Activated T-cell treated with anti-CD3 and anti-CD28 coated beads for 24 hours (primary cell): Measurements from ENCODE around the gene CCN2.

Experiments used
- DNase-seq: peaks from one replicate; pipeline ENCODE4 v3.0.0-alpha.2; 2020; ENCODE audit warnings: low read depth

Gene CCN2, protein sequence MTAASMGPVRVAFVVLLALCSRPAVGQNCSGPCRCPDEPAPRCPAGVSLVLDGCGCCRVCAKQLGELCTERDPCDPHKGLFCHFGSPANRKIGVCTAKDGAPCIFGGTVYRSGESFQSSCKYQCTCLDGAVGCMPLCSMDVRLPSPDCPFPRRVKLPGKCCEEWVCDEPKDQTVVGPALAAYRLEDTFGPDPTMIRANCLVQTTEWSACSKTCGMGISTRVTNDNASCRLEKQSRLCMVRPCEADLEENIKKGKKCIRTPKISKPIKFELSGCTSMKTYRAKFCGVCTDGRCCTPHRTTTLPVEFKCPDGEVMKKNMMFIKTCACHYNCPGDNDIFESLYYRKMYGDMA

DNA sequence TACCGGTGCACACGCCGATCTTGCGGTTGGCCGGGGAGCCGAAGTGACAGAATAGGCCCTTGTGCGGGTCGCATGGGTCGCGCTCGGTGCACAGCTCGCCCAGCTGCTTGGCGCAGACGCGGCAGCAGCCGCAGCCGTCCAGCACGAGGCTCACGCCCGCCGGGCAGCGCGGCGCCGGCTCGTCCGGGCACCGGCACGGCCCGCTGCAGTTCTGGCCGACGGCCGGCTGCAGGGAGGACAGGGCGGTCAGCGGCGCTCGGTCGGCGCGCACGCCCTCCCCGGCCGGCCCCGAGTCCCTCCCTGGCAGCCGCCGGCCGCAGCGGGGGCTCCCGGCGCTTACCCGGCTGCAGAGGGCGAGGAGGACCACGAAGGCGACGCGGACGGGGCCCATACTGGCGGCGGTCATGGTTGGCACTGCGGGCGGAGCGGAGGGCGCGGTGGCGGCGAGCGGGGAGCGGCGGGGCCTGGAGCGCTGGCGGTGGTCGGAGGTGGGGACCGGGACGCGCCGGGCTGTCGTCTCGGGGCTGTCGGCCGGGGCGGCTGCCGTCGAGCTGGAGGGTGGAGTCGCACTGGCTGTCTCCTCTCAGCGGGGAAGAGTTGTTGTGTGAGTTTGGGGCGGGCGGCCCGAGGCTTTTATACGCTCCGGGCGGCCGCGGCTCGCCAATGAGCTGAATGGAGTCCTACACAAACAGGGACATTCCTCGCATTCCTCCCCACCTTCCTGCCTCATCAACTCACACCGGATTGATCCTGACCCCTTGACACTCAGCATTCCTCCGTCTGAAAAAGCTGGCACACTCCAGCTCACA is at the start of gene CCN2:
Gene CCN2, minus strand, starts transcription at position 606 of the 809 bp plus-strand sequence. Its CDS starts 200 bp downstream, at position 406.
- DNase-seq = no peak

DNA sequence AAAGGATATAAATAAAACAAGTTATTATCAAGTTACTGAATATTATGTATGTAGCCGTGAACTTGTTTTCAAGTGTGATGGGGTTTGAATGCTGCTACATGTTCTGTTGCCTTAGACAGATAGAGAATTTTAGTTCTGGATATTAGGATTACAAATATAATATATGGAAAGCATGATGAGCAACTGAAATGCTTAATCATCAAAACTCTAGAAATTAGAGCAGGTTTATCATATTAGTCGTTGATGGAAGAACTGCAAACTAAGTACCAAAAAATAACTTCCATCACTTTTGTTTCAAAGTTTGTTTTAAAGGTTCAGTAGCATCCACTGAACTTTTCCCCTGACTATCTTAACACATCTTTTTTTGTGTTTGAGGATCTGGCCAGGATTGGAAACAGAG is 49.1 kb upstream of the CCN2 start:
- DNase-seq = no peak

DNA sequence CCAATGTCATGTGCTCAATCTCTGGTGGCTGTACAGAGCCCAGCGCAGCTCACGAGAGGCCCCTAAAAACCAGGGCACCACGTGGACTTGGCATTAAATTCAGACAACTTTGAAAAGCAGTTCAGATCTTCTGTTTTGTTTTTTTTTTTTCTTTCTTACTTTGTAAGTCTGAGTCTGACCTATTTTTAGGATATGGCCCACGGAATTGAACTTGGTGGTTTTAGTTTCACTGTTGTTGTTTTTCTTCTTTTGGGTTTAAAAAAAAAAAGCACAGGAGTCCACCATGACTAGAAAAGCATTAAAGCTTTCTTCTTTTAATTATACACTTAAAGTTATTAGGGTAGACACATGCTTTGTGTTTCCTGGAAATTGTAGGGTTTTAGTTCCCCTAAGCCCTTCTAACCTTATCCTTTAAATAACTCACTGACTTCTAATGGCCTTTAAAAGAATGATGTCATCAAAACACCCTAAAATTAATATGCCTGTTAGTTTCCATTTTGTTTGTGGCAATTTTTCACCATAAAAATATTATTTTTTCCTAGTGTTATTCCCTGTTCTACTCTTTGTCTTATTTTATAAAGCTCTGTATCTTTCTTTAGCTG is 48.5 kb upstream of the CCN2 start:
- DNase-seq = no peak

DNA sequence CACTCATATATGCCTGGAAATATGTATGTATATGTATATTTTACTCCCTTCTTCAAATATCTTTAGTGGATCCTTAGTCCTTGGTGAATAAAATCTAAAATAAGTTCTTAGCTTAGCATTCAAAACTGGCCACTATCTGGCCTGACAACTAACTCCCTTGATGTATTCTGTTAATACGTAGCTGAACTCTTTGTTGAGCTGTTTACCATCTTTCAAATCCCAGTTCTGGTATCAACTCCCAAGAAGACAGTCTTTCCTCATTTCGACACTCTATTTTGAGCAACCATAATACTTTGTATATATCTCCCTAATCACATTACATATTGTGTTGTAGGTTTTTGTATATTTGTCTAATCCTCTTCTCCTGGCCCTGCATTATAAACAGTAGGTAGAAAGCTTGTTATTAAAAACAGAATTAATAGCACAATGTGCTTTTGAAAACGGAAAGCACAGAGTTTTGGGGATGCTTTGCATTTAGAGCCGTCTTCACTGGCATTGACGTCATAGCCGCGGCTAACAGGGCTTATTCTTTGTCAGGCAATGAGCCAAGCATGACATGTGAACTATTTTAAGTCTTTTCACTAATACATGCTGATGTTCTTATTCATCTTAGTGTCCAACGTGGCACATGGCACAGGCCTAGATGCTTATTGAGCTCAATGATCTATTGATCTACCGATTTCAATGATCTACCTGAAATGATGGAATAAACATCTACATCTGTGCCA is 47.2 kb upstream of the CCN2 start:
- no peak for DNase-seq

DNA sequence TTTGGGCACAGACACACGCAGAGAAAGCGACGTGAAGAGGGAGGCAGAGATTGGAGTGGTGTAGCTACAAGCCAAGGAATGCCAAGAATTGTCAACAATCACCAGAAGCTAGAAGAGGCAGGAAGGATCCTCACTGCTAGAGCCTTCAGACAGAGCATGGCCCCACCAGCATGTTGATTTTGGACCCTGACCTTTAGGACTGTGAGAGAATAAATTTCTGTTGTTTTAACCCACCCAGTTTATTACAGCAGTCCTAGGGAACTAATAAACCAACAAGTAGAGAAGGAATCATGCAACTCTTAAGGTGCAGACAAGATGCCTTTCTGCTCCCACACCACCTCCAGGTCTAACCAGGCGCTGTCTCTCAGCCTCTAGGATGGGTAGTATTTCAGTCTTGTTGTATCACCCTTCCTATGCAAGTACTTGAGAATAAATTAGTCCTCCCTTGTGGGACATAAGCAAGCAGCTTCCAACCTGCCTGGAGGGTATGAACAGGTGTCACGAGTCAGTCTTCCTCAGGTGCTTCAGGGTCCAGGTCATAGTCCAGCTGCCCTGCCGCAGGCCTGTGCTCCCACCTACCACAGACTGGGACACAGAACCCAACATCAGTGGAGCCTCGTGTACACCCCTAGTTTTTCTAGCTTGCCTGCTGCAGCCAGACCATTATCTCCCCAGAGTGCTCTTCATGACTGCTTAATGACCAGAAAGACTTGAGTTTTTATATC is 46.4 kb upstream of the CCN2 start:
- no peak for DNase-seq

DNA sequence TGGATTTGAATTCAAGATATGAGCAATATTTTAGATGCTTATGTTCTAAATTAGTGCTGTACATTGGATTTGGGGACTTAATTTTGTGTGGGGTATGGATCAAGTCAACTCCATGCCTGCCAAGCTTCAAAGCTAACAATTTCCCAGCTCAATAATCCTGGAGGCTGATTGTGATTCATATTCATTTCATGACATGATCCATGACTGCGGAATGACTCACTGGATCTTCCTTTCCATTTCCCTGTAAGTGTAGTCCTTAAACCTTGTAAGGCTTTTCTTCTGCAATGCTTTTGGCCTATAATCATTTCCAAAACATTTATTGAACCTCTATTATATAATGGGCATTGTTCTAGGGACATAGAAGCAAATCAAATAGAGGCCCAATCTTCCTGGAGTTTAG is 44.7 kb upstream of the CCN2 start:
- DNase-seq = no peak

DNA sequence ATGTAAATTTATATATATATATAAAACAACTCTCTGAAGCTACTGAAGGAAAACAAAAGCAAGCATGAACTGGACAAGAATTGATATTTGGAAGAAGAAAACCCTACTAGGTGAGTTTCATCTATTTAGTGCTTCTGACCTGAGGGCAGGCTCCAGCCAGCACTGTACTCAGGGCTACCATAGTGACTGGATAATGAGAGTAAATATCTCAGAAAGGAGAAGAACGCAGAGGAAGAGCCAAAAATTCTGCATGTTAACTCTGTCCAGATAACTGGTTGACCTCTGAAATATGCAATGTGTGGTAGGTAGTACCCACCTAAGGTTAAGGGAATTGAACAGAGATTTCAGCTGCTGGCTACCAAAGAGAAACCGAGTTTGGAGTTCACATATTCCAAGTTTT is 41.4 kb upstream of the CCN2 start:
- DNase-seq = no peak

DNA sequence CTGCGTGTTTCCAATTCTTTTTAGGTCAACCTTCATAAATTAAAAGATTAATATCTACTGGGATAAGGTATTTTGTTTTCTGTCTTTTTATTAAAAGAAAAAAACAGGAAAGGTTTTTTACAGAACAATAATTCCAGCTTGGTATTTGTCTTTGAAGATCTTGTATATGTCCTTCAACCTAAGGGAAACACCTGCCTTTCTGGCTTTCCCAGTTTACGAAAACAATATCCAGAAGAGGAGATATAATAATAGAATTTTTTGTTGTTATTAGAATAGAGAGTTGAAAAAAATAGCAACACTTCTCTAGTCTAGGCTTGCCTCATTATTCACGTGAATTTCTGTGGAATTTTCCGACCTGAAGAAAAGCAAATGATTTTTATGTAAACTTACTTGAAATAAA is 37.9 kb upstream of the CCN2 start:
- DNase-seq = no peak

DNA sequence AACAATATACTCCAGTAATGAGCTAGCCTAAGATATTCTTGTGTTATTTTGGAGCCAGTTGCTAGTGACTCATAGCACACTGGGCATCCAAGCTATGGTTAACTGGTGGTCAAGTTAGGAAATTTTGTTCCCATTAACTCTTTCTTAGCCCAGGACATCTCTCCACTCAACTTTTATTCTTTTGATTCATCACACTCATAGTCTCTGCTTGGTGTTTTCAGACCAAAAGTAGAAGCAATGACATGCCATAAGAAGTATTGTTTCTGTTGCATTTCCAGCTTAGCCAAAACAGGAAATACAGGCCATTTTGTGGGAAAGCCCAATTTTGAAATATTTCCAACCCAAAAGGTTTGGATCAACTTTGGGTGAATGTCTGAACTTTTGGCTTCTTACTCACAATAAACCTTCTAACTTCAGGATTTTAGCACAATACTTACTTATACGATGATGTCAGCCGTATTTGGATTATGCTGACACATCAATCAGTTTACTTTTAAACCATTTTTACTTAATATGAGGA is 31.6 kb upstream of the CCN2 start:
- DNase-seq = no peak

DNA sequence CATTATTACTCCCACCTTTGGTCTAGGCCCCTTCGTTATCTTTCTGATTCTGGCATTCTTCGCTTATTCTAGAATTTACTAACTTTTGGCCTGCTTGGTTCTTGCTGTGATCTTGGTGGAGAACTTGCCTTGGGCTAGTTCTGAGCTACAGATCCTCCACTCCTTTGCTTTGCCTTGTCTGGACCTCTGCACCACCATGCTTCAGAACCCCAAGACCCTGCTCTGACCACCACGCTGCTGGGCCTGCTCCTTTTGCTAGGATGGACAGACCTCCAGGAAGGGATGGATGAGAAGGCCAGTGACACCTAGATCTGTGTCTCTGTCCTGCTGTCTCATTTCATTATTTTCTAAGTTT is 30.4 kb upstream of the CCN2 start:
- DNase-seq = no peak

DNA sequence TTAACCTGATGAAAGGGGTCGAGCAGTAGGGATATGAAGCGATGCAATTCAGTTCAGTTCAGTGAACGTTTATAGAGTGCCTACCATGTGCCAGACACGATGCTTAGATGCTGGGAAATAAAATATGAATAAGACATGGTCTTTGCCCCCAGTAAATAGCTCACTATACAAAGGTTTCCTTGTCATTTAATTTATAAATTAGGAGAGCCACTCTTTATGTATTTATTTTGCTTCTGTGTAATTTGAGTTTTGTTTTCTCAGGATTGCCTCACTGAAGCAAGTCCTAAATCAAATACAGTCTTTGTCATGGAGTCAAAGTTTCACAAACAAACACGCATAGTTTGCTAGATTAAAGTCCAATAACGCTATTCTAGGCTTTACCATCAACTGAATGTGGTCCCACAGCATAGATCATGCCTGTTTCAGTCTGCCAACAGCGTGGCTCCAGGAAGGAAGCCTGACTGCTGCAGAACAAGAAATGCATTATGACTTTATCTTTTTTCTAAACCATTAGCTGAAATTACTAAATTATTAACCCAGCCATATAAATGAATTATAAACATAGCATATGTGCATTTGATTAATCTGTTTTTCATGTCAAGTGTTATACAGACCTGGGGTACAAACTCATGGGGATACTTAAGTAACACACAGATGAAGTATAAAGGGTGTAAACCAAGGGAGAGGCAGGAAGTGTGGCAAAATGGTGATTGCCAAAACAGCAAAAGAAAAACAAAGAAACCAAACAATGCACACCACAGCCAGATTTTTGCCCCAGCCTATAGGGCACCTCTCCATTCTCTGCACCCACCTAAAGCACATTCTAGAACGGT is 29.8 kb upstream of the CCN2 start:
- no peak for DNase-seq

DNA sequence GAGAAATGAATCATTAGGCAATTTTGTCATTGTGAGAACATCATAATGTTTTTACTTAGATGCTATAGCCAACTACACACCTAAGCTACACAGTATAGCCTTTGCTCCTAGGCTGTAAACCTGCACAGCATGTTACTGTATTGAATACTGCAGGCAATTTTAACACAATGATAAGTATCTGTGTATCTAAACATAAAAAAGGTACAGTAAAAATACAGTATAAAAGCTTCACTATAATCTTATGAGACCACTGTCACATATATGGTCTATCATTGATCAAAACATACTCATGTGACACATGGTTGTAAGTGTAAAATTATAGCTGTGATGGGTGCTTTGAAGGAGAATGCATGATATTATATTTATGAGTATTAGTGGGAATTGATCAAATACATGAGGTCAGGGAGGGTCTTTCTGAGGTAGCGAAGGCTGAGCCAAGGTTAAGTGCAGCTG is 29.2 kb upstream of the CCN2 start:
- no peak for DNase-seq

DNA sequence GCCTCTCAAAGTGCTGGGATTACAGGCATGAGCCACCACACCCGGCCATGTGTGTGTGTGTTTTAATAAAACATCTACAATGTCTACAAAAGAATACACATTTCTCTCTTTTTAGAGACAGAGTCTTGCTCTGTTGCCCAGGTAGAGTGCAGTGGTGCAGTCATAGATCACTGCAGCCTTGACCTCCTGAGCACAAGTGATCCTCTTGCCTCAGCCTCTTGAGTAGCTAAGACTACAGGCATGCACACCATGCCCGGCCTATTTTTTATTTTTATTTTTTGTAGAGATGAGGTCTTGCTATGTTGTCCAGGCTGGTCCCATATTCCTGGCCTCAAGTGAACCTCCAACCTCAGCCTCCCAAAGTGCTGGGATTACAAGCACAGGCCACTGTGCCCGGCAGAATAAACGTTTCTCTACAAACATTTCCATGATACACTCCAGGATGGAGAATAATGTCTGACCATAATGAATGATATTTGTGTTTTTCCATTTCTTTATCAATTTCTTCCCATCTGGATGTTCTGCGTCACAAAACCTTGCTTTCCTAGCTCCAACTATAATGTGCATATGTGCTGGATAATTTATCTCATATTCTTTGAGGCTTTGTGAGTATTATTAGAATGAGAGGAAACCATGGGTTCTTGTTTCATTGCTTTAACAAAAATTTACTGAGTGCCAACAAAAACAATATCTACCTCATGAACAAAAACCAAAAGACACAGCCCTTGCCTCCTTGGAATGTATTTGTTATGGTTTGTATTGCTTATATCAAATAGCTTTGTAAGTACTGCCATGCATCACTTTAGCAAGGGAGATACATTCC is 28.6 kb upstream of the CCN2 start:
- no peak for DNase-seq

DNA sequence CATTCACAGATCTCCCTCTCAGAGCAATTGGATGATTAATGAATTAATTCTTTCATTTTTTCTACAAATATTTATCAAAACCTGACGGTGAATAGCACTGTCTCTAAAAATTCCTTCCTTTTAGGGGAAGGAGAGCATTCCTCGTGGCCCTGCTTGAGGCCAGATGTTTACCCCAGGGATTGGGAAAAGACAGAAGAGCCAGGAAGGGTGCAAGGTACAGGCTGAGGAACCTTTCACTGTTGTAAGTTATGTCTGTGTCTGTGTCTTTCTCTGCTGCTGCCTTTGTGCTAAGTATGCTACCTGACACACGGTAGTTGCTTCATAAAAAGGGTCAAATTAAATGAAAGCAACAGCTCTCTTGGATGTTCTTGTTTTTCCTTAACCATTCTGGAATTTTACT is 27.4 kb upstream of the CCN2 start:
- no peak for DNase-seq

DNA sequence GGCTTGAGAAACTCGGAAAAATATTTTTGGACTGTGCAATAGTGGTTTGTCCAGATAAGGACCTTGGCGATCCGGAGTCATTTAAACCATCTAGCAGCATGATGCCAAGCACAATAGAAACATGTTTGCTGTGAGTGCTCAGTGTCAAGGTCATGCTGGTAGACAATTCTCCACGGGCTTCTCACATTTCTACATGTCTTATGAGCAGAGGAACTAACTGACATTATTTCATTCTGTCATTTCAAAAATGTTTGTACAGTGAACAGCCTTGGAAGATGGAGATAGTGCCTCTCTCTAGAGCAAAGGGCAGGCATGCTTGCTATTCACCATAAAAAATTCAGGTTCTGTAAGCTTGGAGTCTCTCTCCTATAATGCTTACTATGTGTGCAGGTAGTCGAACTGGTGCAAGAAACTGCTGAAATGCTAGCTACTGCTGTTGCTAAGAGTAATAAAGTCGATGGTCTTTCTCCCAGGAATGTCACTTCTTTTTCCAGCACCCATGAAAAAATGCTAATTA is 25.4 kb upstream of the CCN2 start:
- no peak for DNase-seq

DNA sequence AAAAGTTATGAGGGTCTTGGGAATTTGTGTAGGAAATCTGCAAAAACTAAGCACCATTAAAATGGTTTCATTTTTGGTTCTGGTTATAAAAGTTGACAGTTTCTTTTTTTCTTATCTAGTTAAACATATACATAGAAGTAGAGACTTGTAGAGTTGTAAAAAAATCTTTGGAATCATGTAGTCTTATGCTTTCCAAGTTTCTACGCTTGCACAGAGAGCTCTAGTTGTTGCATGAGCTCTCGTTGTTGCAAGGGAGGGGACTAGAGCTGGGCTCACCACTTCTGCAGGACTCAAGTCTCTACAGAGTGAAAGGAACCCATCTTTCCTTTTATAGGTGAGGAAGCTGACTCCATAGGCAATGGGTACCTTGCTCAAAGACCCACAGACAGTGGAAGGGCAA is 21.6 kb upstream of the CCN2 start:
- DNase-seq = no peak

DNA sequence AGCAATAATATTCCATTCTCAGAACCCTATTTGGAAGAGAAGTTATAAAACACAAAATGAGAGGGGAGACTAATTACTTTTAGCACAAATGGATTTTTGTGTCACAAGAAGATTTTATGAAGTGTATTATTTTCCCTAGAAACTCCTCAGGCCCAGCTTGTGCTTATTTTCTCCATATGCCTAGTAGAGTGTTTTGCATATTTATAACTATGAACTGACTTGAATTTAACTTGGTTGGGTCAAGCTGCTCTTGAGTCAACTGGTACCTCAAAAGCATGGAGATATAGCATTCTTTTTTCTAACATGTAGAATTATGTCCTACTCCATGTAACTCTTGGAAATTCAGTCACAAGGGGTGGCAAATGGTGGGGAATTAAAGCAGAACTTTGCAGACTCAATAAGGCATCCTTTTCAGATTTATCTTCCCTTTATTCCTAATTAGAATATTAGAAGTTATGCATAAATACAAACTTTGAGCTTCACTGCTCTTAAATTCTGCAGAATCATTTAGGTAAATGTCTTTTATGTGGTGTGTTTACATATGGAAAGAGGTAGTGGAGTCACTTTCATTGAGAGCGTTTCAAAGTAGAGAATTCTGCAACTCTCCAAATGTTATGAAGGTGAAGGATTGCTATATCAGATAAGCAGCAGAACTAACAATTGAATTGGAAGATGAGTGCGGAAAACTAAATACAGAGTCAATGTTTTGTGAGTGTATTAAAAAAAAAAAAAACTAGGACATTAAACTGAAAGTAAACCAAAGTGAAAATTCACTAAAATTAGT is 19.1 kb upstream of the CCN2 start:
- DNase-seq = no peak

DNA sequence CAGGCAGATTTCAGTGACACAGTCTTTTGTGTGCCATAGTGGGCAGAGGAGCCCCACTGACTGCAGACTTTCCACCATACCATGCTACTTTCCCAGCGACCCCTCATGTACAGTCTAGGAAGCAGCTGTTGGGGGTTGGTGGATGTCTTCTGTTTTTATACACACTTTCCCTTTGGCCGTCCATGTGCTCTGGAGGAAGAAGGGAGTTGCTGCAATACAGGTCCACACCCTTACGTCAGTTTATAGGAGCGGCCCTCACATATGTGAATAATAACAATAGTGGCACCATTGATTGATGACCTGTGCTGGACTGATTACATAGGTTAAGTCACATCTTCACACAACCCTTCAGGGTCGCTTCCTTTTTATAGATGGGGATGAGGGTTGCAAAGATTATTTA is 17.5 kb upstream of the CCN2 start:
- no peak for DNase-seq

DNA sequence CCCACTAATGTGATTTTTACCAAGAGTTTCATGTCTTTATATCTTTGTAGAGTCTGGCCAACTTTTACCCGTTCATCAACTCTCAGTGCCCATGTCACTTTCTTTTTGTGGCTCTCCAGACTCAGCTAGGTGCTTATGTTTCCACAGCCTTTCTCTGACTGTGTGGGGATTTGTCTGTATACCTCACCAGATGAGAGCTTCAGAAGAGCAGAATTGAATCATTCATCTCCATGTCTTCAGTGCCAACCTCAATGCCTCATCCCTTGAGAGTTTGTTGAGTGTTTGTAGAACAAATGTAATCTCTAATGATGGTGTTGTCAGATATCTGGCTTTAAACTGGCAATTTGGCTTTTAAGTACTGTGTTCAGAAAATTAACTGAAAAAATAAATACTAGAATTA is 16.8 kb upstream of the CCN2 start:
- DNase-seq = no peak
